Measurements from ENCODE around the gene GIN1. TPM values are rescaled to one million over a fixed set of nuclear protein-coding genes. Genes with fewer than 3 reads are reported as not detected.

GIN1 gene
- total RNA-seq, 2 donors from 2014 or later = 5.6 to 8.0 TPM

- no peaks in the 10 kb centered on the region for H3K9me3 ChIP-seq
- ATAC-seq (ENCODE audit: insufficient number of reproducible peaks, low FRiP score, low read depth) (no peak), DNase-seq (ENCODE audit: low spot score) (no peak)
- no peak overlapping the region for H3K27ac ChIP-seq
- H3K4me3 ChIP-seq = no peak overlapping the region
- H3K4me1 ChIP-seq (ENCODE audit: control insufficient read depth in 1 of 2, low read depth in 2 of 2) = no peaks in the 10 kb centered on the region
- H3K27me3 ChIP-seq (replicated peaks; ENCODE audit: insufficient read depth) = no peaks in the 10 kb centered on the region
- H3K36me3 ChIP-seq = no peaks in the 10 kb centered on the region
- no peak for TF ChIP-seq CTCF (IDR thresholded peaks at IDR 0.05)
Observed at GRCh38 chr5:103110403-103110802, 9.5 kb downstream of the GIN1 start.

- no peak for TF ChIP-seq CTCF (IDR thresholded peaks at IDR 0.05)
- ATAC-seq (ENCODE audit: insufficient number of reproducible peaks, low FRiP score, low read depth) = no peak
- no peaks in the 10 kb centered on the region for H3K4me1 ChIP-seq (ENCODE audit: control insufficient read depth in 1 of 2, low read depth in 2 of 2)
- no peaks in the 10 kb centered on the region for H3K27me3 ChIP-seq (replicated peaks; ENCODE audit: insufficient read depth)
- no peak overlapping the region for H3K27ac ChIP-seq
- H3K9me3 ChIP-seq = no peaks in the 10 kb centered on the region
- H3K4me3 ChIP-seq = no peak overlapping the region
- no peaks in the 10 kb centered on the region for H3K36me3 ChIP-seq
- no peak for DNase-seq (ENCODE audit: low spot score)
Observed at GRCh38 chr5:103109277-103109676, 10.7 kb downstream of the GIN1 start.

GRCh38 chr5:103108086-103108485 lies 11.9 kb downstream of the GIN1 start:
- no peak for DNase-seq (ENCODE audit: low spot score)
- Histone ChIP-seq H3K9me3 (no peaks in the 10 kb centered on the region), H3K27ac (no peak overlapping the region), H3K4me3 (no peak overlapping the region), H3K27me3 (replicated peaks; ENCODE audit: insufficient read depth) (no peaks in the 10 kb centered on the region), H3K4me1 (ENCODE audit: control insufficient read depth in 1 of 2, low read depth in 2 of 2) (no peaks in the 10 kb centered on the region), H3K36me3 (no peaks in the 10 kb centered on the region)
- no peak for TF ChIP-seq CTCF (IDR thresholded peaks at IDR 0.05)
- ATAC-seq (ENCODE audit: insufficient number of reproducible peaks, low FRiP score, low read depth) = no peak

GRCh38 chr5:103102234-103102633 lies 17.7 kb downstream of the GIN1 start:
- H3K4me1 ChIP-seq (ENCODE audit: control insufficient read depth in 1 of 2, low read depth in 2 of 2) = peaks cover 0 to 7% of the 10 kb centered on the region in 2 donors
- no peaks in the 10 kb centered on the region for H3K27me3 ChIP-seq (replicated peaks; ENCODE audit: insufficient read depth)
- ATAC-seq (ENCODE audit: insufficient number of reproducible peaks, low FRiP score, low read depth) (no peak), DNase-seq (ENCODE audit: low spot score) (no peak)
- H3K4me3 ChIP-seq = no peak overlapping the region
- no peaks in the 10 kb centered on the region for H3K36me3 ChIP-seq
- no peaks in the 10 kb centered on the region for H3K9me3 ChIP-seq
- H3K27ac ChIP-seq = no peak overlapping the region
- TF ChIP-seq CTCF (IDR thresholded peaks at IDR 0.05) = no peak

GRCh38 chr5:103101079-103101750 lies 18.7 kb downstream of the GIN1 start:
- no peak overlapping the region for H3K27ac ChIP-seq
- H3K9me3 ChIP-seq = no peaks in the 10 kb centered on the region
- H3K4me1 ChIP-seq (ENCODE audit: control insufficient read depth in 1 of 2, low read depth in 2 of 2) = peaks cover 0 to 15% of the 10 kb centered on the region in 2 donors
- TF ChIP-seq CTCF (IDR thresholded peaks at IDR 0.05) = no peak
- no peaks in the 10 kb centered on the region for H3K27me3 ChIP-seq (replicated peaks; ENCODE audit: insufficient read depth)
- no peak for DNase-seq (ENCODE audit: low spot score)
- H3K36me3 ChIP-seq = no peaks in the 10 kb centered on the region
- ATAC-seq (ENCODE audit: insufficient number of reproducible peaks, low FRiP score, low read depth) = no peak
- H3K4me3 ChIP-seq = no peak overlapping the region
